ENCODE results near the gene WRAP73. TPM values are rescaled to one million over a fixed set of nuclear protein-coding genes. Genes with fewer than 3 reads are reported as not detected.

The WRAP73 gene
- total RNA-seq, 4 donors from 2014 or later = 16.8 to 20.5 (median 19.5) TPM

- no peak for TF ChIP-seq CTCF (IDR thresholded peaks at IDR 0.05; ENCODE audit: low read depth)
Observed at GRCh38 chr1:3671371-3672180, 21.7 kb upstream of the WRAP73 start.

- TF ChIP-seq CTCF (IDR thresholded peaks at IDR 0.05; ENCODE audit: low read depth) = no peak
Observed at GRCh38 chr1:3670823-3671265, 20.9 kb upstream of the WRAP73 start.

GRCh38 chr1:3669971-3670431 lies 20.1 kb upstream of the WRAP73 start:
- no peak for TF ChIP-seq CTCF (IDR thresholded peaks at IDR 0.05; ENCODE audit: low read depth)

GRCh38 chr1:3669421-3669821 lies 19.5 kb upstream of the WRAP73 start:
- no peak for TF ChIP-seq CTCF (IDR thresholded peaks at IDR 0.05; ENCODE audit: low read depth)

- TF ChIP-seq CTCF (IDR thresholded peaks at IDR 0.05; ENCODE audit: low read depth) = no peak
Observed at GRCh38 chr1:3668585-3669300, 18.8 kb upstream of the WRAP73 start.

- TF ChIP-seq CTCF (IDR thresholded peaks at IDR 0.05; ENCODE audit: low read depth) = no peak
Observed at GRCh38 chr1:3668148-3668547, 18.2 kb upstream of the WRAP73 start.

- no peak for TF ChIP-seq CTCF (IDR thresholded peaks at IDR 0.05; ENCODE audit: low read depth)
Observed at GRCh38 chr1:3664700-3665375, 14.9 kb upstream of the WRAP73 start.
